Keratinocyte (primary cell): Measurements from ENCODE around the gene SUGCT. TPM values are rescaled to one million over a fixed set of nuclear protein-coding genes. Genes with fewer than 3 reads are reported as not detected.

Experiments used
- DNase-seq: peaks from one replicate; pipeline ENCODE4 v3.0.0-alpha.2; 2011; ENCODE audit warnings: low read depth, missing footprints, low spot score
- FAIRE-seq: peaks from 2 replicates; lab custom pipeline; 2011; peaks lifted over from hg19 to GRCh38; lab: Jason Lieb, UNC
- H2AFZ ChIP-seq: 2 replicates; pipeline ENCODE4 v1.6.0; 2012; ENCODE audit warnings: low read length, control low read depth, inconsistent platforms; ENCODE audit not compliant: control insufficient read depth
- H3K27ac ChIP-seq: 2 replicates; pipeline ENCODE4 v1.5.1; 2011; ENCODE audit warnings: low read length; ENCODE audit not compliant: control insufficient read depth, insufficient read depth
- H3K27me3 ChIP-seq: 3 replicates; pipeline ENCODE4 v1.6.0; 2011; ENCODE audit warnings: low read length; ENCODE audit not compliant: control insufficient read depth, insufficient read depth; ENCODE audit errors: extremely low read depth
- H3K36me3 ChIP-seq, 2 experiments: 2 replicates in 1 of 2; 3 replicates in 1 of 2; pipeline ENCODE4 v1.5.1; 2011; ENCODE audit warnings: low read length in 2 of 2, mild to moderate bottlenecking in 1 of 2; ENCODE audit not compliant: control insufficient read depth in 2 of 2, insufficient read depth in 2 of 2; ENCODE audit errors: extremely low read depth in 1 of 2
- H3K4me1 ChIP-seq: 3 replicates; pipeline ENCODE4 v1.5.1; 2011; ENCODE audit warnings: low read length; ENCODE audit not compliant: control insufficient read depth, insufficient read depth; ENCODE audit errors: extremely low read depth
- H3K4me2 ChIP-seq: 3 replicates; pipeline ENCODE4 v1.6.0; 2011; ENCODE audit warnings: low read depth, low read length; ENCODE audit not compliant: control insufficient read depth, insufficient read depth; ENCODE audit errors: extremely low read depth
- H3K4me3 ChIP-seq, 3 experiments: fragments of 200-600 bp in 1 of 3; sonication (generic) in 1 of 3; 2 replicates in 2 of 3; 3 replicates in 1 of 3; pipeline ENCODE4 v1.5.1; 2011 to 2016; ENCODE audit warnings: low read length in 3 of 3, mild to moderate bottlenecking in 3 of 3, control low read depth in 2 of 3, inconsistent platforms in 1 of 3, low read depth in 1 of 3, mixed read lengths in 1 of 3, mixed run types in 1 of 3, moderate library complexity in 1 of 3; ENCODE audit not compliant: control insufficient read depth in 2 of 3, insufficient read depth in 2 of 3; ENCODE audit errors: extremely low read depth in 1 of 3
- H3K79me2 ChIP-seq: 2 replicates; pipeline ENCODE4 v1.6.0; 2012; ENCODE audit warnings: low read length; ENCODE audit not compliant: control insufficient read depth, insufficient read depth
- H3K9ac ChIP-seq: 3 replicates; pipeline ENCODE4 v1.6.0; 2011; ENCODE audit warnings: low read length; ENCODE audit not compliant: control insufficient read depth, insufficient read depth; ENCODE audit errors: extremely low read depth
- H3K9me1 ChIP-seq: 3 replicates; pipeline ENCODE4 v1.6.0; 2011; ENCODE audit warnings: low read length; ENCODE audit not compliant: control insufficient read depth, insufficient read depth; ENCODE audit errors: extremely low read depth
- H3K9me3 ChIP-seq: 2 replicates; pipeline ENCODE4 v1.5.1; 2012; ENCODE audit warnings: low read depth, low read length; ENCODE audit not compliant: control insufficient read depth
- H4K20me1 ChIP-seq: 3 replicates; pipeline ENCODE4 v1.6.0; 2011; ENCODE audit warnings: low read length; ENCODE audit not compliant: control insufficient read depth, insufficient read depth; ENCODE audit errors: extremely low read depth
- EZH2 ChIP-seq: IDR thresholded peaks from one replicate; pipeline ENCODE4 v1.6.1; 2012; ENCODE audit warnings: inconsistent platforms, mild to moderate bottlenecking, low read length, moderate library complexity
- dilution Hi-C: fragments of 300-500 bp; cut with MboI; formaldehyde crosslinking; loops from one replicate; pipeline ENCODE4 v1.7.0; 2020; ENCODE audit warnings: low sequenced_read_pairs; ENCODE audit not compliant: extremely low pct_ligation_motif_present
- polyA plus RNA-seq, 5 experiments: library from polyadenylated mRNA; depleted of rRNA in 3 of 5; stranded (reverse) in 3 of 5; stranded (forward) in 1 of 5; unstranded in 1 of 5; fragments of >200 nt; gene quantifications; 1 replicate in 1 of 5; 2 replicates in 3 of 5; 3 replicates in 1 of 5; pipeline versions ENCODE4 v1.2.1 to v1.2.3, GENCODE V29; 2011 to 2012; ENCODE audit warnings: missing spikeins in 2 of 5, low read depth in 1 of 5, low replicate concordance in 1 of 5
- TF ChIP-seq, protein P1 (sequence below), 3 experiments: IDR thresholded peaks in 1 of 3; conservative IDR thresholded peaks in 1 of 3; optimal IDR thresholded peaks in 1 of 3; 2 replicates in 2 of 3; 3 replicates in 1 of 3; pipeline versions ENCODE3 to v1.5.1; 2011; ENCODE audit warnings: low read length in 3 of 3, mild to moderate bottlenecking in 3 of 3, moderate library complexity in 2 of 3, control low read depth in 1 of 3, inconsistent platforms in 1 of 3; ENCODE audit not compliant: insufficient read depth in 2 of 3; ENCODE audit errors: extremely low read depth in 1 of 3

Gene SUGCT
- polyA plus RNA-seq, 1 donor (not counting 4 experiments of a cell fraction or from before 2014, with no cell fraction given) = 134 TPM

DNA sequence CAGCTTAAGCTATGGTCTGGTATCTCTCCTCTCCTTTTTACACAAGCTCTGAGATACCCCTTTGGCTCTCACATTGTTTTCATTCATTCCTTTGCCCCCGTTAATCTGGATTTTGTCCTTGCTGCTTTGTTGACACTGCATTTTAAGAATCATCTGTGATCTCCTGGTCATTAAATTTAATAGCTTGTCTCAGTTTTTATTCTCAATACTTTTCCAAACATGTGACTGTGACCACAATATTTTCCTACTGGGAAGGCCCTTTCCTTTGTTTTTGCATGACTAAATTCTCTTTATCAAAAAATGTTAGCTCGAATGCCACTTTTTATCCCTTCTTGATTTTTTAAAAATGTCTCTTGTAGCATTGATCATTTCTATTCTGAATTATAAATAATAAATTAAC lies 171.2 kb downstream of the SUGCT start:
- H2AFZ ChIP-seq = no peak overlapping the region
- no peaks in the 10 kb centered on the region for H3K27me3 ChIP-seq
- no peaks in the 10 kb centered on the region for H4K20me1 ChIP-seq
- no peaks in the 10 kb centered on the region for H3K9me3 ChIP-seq
- no peaks in the 10 kb centered on the region for H3K79me2 ChIP-seq
- TF ChIP-seq, protein P1, sequence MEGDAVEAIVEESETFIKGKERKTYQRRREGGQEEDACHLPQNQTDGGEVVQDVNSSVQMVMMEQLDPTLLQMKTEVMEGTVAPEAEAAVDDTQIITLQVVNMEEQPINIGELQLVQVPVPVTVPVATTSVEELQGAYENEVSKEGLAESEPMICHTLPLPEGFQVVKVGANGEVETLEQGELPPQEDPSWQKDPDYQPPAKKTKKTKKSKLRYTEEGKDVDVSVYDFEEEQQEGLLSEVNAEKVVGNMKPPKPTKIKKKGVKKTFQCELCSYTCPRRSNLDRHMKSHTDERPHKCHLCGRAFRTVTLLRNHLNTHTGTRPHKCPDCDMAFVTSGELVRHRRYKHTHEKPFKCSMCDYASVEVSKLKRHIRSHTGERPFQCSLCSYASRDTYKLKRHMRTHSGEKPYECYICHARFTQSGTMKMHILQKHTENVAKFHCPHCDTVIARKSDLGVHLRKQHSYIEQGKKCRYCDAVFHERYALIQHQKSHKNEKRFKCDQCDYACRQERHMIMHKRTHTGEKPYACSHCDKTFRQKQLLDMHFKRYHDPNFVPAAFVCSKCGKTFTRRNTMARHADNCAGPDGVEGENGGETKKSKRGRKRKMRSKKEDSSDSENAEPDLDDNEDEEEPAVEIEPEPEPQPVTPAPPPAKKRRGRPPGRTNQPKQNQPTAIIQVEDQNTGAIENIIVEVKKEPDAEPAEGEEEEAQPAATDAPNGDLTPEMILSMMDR (optimal IDR thresholded peaks at IDR 0.05 in 1 of 3, IDR thresholded peaks at IDR 0.05 in 1 of 3, conservative IDR thresholded peaks at IDR 0.05 in 1 of 3; ENCODE audit: extremely low read depth in 1 of 3, insufficient read depth in 2 of 3, low read length in 3 of 3) = no peak
- no peak for TF ChIP-seq EZH2
- FAIRE-seq (no peak), DNase-seq (no peak)
- H3K9me1 ChIP-seq = no peaks in the 10 kb centered on the region
- no peak overlapping the region for H3K9ac ChIP-seq
- no peak overlapping the region for H3K27ac ChIP-seq
- H3K36me3 ChIP-seq = no peaks in the 10 kb centered on the region
- H3K4me2 ChIP-seq = no peak overlapping the region
- dilution Hi-C loops = no loop called here
- H3K4me3 ChIP-seq = no peak overlapping the region
- H3K4me1 ChIP-seq = peaks cover 3% of the 10 kb centered on the region

DNA sequence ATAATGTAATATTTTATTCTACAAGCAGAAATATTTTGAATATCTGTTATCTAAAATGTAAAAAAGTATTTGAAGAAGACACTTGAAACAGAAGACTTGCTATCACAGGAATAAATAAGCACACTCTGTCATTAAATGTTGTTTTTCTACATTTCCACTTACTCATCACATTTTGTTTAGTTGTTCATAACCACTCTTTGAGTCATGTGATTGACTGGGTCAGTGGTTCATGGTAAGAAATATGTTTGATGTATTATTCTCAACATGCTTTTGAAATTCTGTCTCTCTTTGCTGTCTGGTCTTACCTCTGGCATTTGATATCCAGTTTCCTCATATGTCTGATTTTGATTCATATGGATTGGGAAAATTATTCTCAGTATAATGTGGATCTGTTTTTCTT lies 171.8 kb downstream of the SUGCT start:
- FAIRE-seq (no peak), DNase-seq (no peak)
- Histone ChIP-seq H3K9me1 (no peaks in the 10 kb centered on the region), H4K20me1 (no peaks in the 10 kb centered on the region), H3K9me3 (no peaks in the 10 kb centered on the region), H3K27me3 (no peaks in the 10 kb centered on the region), H3K4me1 (no peaks in the 10 kb centered on the region), H3K4me2 (no peak overlapping the region), H2AFZ (no peak overlapping the region), H3K79me2 (no peaks in the 10 kb centered on the region), H3K36me3 (no peaks in the 10 kb centered on the region), H3K4me3 (no peak overlapping the region), H3K27ac (no peak overlapping the region), H3K9ac (no peak overlapping the region)
- dilution Hi-C loops = no loop called here
- TF ChIP-seq, protein P1 (optimal IDR thresholded peaks at IDR 0.05 in 1 of 3, IDR thresholded peaks at IDR 0.05 in 1 of 3, conservative IDR thresholded peaks at IDR 0.05 in 1 of 3; ENCODE audit: extremely low read depth in 1 of 3, insufficient read depth in 2 of 3, low read length in 3 of 3) = no peak
- no peak for TF ChIP-seq EZH2
